Measurements from ENCODE around the gene TENM4. TPM values are rescaled to one million over a fixed set of nuclear protein-coding genes. Genes with fewer than 3 reads are reported as not detected.
A peak's percentile ranks its signal among the peaks of the same experiment; 100 is the strongest.

The TENM4 gene
- polyA plus RNA-seq, 1 donor from 2014 or later = 16.8 TPM

GRCh38 chr11:79156031-79156430 lies 284.8 kb downstream of the TENM4 start:
- TF ChIP-seq POLR2AphosphoS5 (IDR thresholded peaks at IDR 0.05) = no peak
- TF ChIP-seq SMC3 (conservative IDR thresholded peaks at IDR 0.05; ENCODE audit: poor library complexity) = no peak
- no peak for TF ChIP-seq TAF1 (IDR thresholded peaks at IDR 0.05; ENCODE audit: low read depth)
- TF ChIP-seq EZH2 (IDR thresholded peaks at IDR 0.05; ENCODE audit: borderline replicate concordance, insufficient read depth, low read length, poor library complexity, severe bottlenecking) = no peak
- TF ChIP-seq MXI1 (conservative IDR thresholded peaks at IDR 0.05; ENCODE audit: poor library complexity, severe bottlenecking) = no peak
- no peak for TF ChIP-seq RAD21 (conservative IDR thresholded peaks at IDR 0.05)
- TF ChIP-seq REST (IDR thresholded peaks at IDR 0.05; ENCODE audit: borderline replicate concordance) = no peak
- TF ChIP-seq EP300 (conservative IDR thresholded peaks at IDR 0.05; ENCODE audit: poor library complexity, severe bottlenecking) = no peak
- no peak for TF ChIP-seq CTCF (IDR thresholded peaks at IDR 0.05; ENCODE audit: poor library complexity, severe bottlenecking)
- Histone ChIP-seq H3K79me2 (replicated peaks; ENCODE audit: insufficient read depth, low read length) (no peaks in the 10 kb centered on the region), H3K36me3 (ENCODE audit: insufficient read depth, low read length) (no peaks in the 10 kb centered on the region), H4K20me1 (ENCODE audit: insufficient read depth) (no peaks in the 10 kb centered on the region), H3K4me3 (ENCODE audit: low read length) (no peak overlapping the region), H3K4me2 (ENCODE audit: low read length) (no peak overlapping the region), H3K9ac (ENCODE audit: low read length) (no peak overlapping the region), H3F3A (ENCODE audit: insufficient read depth, low read length, poor library complexity, severe bottlenecking) (peaks cover 3% of the 10 kb centered on the region), H2AFZ (ENCODE audit: low read depth, low read length) (no peak overlapping the region), H3K27me3 (ENCODE audit: insufficient read depth, low read depth, low read length) (no peaks in the 10 kb centered on the region), H3K9me3 (ENCODE audit: low read length) (no peaks in the 10 kb centered on the region), H3K27ac (ENCODE audit: low read length) (no peak overlapping the region), H3K9me2 (ENCODE audit: insufficient read depth, low read length) (no peaks in the 10 kb centered on the region)

GRCh38 chr11:79155237-79155636 lies 285.6 kb downstream of the TENM4 start:
- Histone ChIP-seq H4K20me1 (ENCODE audit: insufficient read depth) (no peaks in the 10 kb centered on the region), H3K79me2 (replicated peaks; ENCODE audit: insufficient read depth, low read length) (no peaks in the 10 kb centered on the region), H3K9me2 (ENCODE audit: insufficient read depth, low read length) (no peaks in the 10 kb centered on the region), H3K4me2 (ENCODE audit: low read length) (no peak overlapping the region), H3K27me3 (ENCODE audit: insufficient read depth, low read depth, low read length) (no peaks in the 10 kb centered on the region), H3K36me3 (ENCODE audit: insufficient read depth, low read length) (no peaks in the 10 kb centered on the region), H3F3A (ENCODE audit: insufficient read depth, low read length, poor library complexity, severe bottlenecking) (peaks cover 3% of the 10 kb centered on the region), H3K27ac (ENCODE audit: low read length) (no peak overlapping the region), H3K9me3 (ENCODE audit: low read length) (no peaks in the 10 kb centered on the region), H3K9ac (ENCODE audit: low read length) (no peak overlapping the region), H3K4me3 (ENCODE audit: low read length) (no peak overlapping the region), H2AFZ (ENCODE audit: low read depth, low read length) (no peak overlapping the region)
- no peak for TF ChIP-seq TAF1 (IDR thresholded peaks at IDR 0.05; ENCODE audit: low read depth)
- TF ChIP-seq POLR2AphosphoS5 (IDR thresholded peaks at IDR 0.05) = peak; percentile 41
- peak; percentile 78 for TF ChIP-seq EP300 (conservative IDR thresholded peaks at IDR 0.05; ENCODE audit: poor library complexity, severe bottlenecking)
- TF ChIP-seq MXI1 (conservative IDR thresholded peaks at IDR 0.05; ENCODE audit: poor library complexity, severe bottlenecking) = no peak
